ENCODE measurements around the gene MFAP2. TPM values are rescaled to one million over a fixed set of nuclear protein-coding genes. Genes with fewer than 3 reads are reported as not detected.

The MFAP2 gene
- total and polyA plus RNA-seq, 11 donors: 1.2 to 13.0 (median 2.3) TPM

GRCh38 chr1:16970132-16970910 lies 10.1 kb downstream of the MFAP2 start:
- intact Hi-C loops (cut with DNase I): no loop called here
- H3K4me3 ChIP-seq: no peak overlapping the region
- ATAC-seq (no peak), DNase-seq (no peak)
- H3K27ac ChIP-seq: no peak overlapping the region
- H3K4me1 ChIP-seq: peaks cover 0 to 19% (median 10%) of the 10 kb centered on the region in 12 donors
- peaks cover 0 to 29% (median 10%) of the 10 kb centered on the region in 9 donors for H3K36me3 ChIP-seq
- TF ChIP-seq POLR2A (IDR thresholded peaks at IDR 0.05): no peak
- no peak for TF ChIP-seq CTCF (IDR thresholded peaks at IDR 0.05)
- H3K9me3 ChIP-seq: no peaks in the 10 kb centered on the region
- 89 to 98% (median 94%) methylated on average over 20 to 28 of the region's 28 CpGs for WGBS, 4 donors
- no peaks in the 10 kb centered on the region for H3K27me3 ChIP-seq

GRCh38 chr1:16969651-16970050 lies 10.8 kb downstream of the MFAP2 start:
- TF ChIP-seq POLR2A (IDR thresholded peaks at IDR 0.05): no peak
- H3K27ac ChIP-seq: no peak overlapping the region
- H3K4me3 ChIP-seq: no peak overlapping the region
- intact Hi-C loops (cut with DNase I): loop anchor here in 2 of 10 donors (5.0 to 10.0 kb wide), 2 partner anchors 43 to 45 kb away; partner anchors contain the start of gene ATP13A2 (in 2 of the 2)
- ATAC-seq (no peak), DNase-seq (no peak)
- peaks cover 0 to 32% (median 10%) of the 10 kb centered on the region in 9 donors for H3K36me3 ChIP-seq
- peaks cover 0 to 16% (median 10%) of the 10 kb centered on the region in 12 donors for H3K4me1 ChIP-seq
- no peaks in the 10 kb centered on the region for H3K27me3 ChIP-seq
- H3K9me3 ChIP-seq: no peaks in the 10 kb centered on the region
- 95 to 97% (median 96%) methylated on average over 11 to 12 of the region's 12 CpGs for WGBS, 4 donors

- DNase-seq (no peak), ATAC-seq (no peak)
- Histone ChIP-seq H3K27me3 (no peaks in the 10 kb centered on the region), H3K36me3 (peaks cover 0 to 32% (median 10%) of the 10 kb centered on the region in 9 donors), H3K27ac (no peak overlapping the region), H3K9me3 (no peaks in the 10 kb centered on the region), H3K4me3 (no peak overlapping the region), H3K4me1 (peaks cover 0 to 16% (median 10%) of the 10 kb centered on the region in 12 donors)
- intact Hi-C loops (cut with DNase I): loop anchor here in 2 of 10 donors (5.0 to 10.0 kb wide), 2 partner anchors 43 to 46 kb away; partner anchors contain the start of gene ATP13A2 (in 2 of the 2)
- no peak for TF ChIP-seq CTCF (IDR thresholded peaks at IDR 0.05)
- TF ChIP-seq POLR2A (IDR thresholded peaks at IDR 0.05): no peak
- WGBS, 4 donors: 88 to 90% (median 89%) methylated on average over 14 of the region's 14 CpGs
These were observed 11.3 kb downstream of the MFAP2 start for GRCh38 chr1:16969057-16969611.

GRCh38 chr1:16968372-16968771 lies 12.0 kb downstream of the MFAP2 start:
- H3K4me3 ChIP-seq: no peak overlapping the region
- DNase-seq (no peak), ATAC-seq (no peak)
- no peaks in the 10 kb centered on the region for H3K9me3 ChIP-seq
- TF ChIP-seq CTCF (IDR thresholded peaks at IDR 0.05) (no peak), POLR2A (IDR thresholded peaks at IDR 0.05) (no peak)
- H3K27me3 ChIP-seq: no peaks in the 10 kb centered on the region
- intact Hi-C loops (cut with DNase I): loop anchor here in 2 of 10 donors (5.0 to 10.0 kb wide), 2 partner anchors 44 to 46 kb away; partner anchors contain the start of gene ATP13A2 (in 2 of the 2)
- H3K36me3 ChIP-seq: peaks cover 0 to 32% (median 10%) of the 10 kb centered on the region in 9 donors
- WGBS, 4 donors: 99 to 100% (median 99%) methylated on average over 2 to 3 of the region's 3 CpGs
- H3K4me1 ChIP-seq: peaks cover 0 to 18% (median 10%) of the 10 kb centered on the region in 12 donors
- H3K27ac ChIP-seq: no peak overlapping the region

Data from heart left ventricle (tissue), 16 donors.